AG09319 (cell line): Measurements from ENCODE around the gene RETREG2.

ENCODE experiments used
- DNase-seq: peaks from one replicate; pipeline ENCODE4 v3.0.0-alpha.2; 2010; ENCODE audit warnings: low read depth; ENCODE audit errors: extremely low read depth
- CTCF ChIP-seq: IDR thresholded peaks from 2 replicates; pipeline ENCODE4 v1.5.1; 2011; ENCODE audit warnings: low read depth, mild to moderate bottlenecking, inconsistent platforms, low read length, moderate library complexity

The RETREG2 gene

GRCh38 chr2:219213486-219214071 lies 35.5 kb downstream of the RETREG2 start:
- TF ChIP-seq CTCF, result no peak
- no peak for DNase-seq

- no peak for DNase-seq
These were observed 36.1 kb downstream of the RETREG2 start for GRCh38 chr2:219214141-219214540.

GRCh38 chr2:219214786-219215185 lies 36.7 kb downstream of the RETREG2 start:
- no peak for TF ChIP-seq CTCF

More at GRCh38 chr2:219214141-219214540, 36.1 kb downstream of the RETREG2 start:
- TF ChIP-seq CTCF, result no peak

GRCh38 chr2:219215871-219216534 lies 37.9 kb downstream of the RETREG2 start:
- no peak for DNase-seq
- no peak for TF ChIP-seq CTCF

More at GRCh38 chr2:219214786-219215185, 36.7 kb downstream of the RETREG2 start:
- no peak for DNase-seq

GRCh38 chr2:219216535-219216915 lies 38.5 kb downstream of the RETREG2 start:
- no peak for TF ChIP-seq CTCF
- DNase-seq, result no peak

- TF ChIP-seq CTCF, result no peak
- no peak for DNase-seq
These were observed 40.2 kb downstream of the RETREG2 start for GRCh38 chr2:219218217-219218731.
